GM23338 (cell line): ENCODE measurements around the gene PDE4D.
"Not testable (repeated sequence)": the region's sequence is repeated elsewhere in the genome, so short reads cannot be mapped to it uniquely, and the experiment has no call there.

Source experiments
- CREB1 ChIP-seq: fragments of 250-450 bp; sonication (Bioruptor Pico); IDR thresholded peaks from 2 replicates; pipeline ENCODE4 v1.5.0; 2020; ENCODE audit warnings: low read depth, mild to moderate bottlenecking, moderate library complexity
- CTCF ChIP-seq, 2 experiments: fragments of 200-600 bp in 1 of 2; sonication (generic) in 1 of 2; conservative IDR thresholded peaks; 2 replicates each; pipeline versions ENCODE4 v1.5.1 to v1.6.1; 2016 to 2017; ENCODE audit warnings: antibody characterized with exemption in 2 of 2, low read depth in 2 of 2, mild to moderate bottlenecking in 2 of 2, moderate library complexity in 1 of 2
- EZH2 ChIP-seq: fragments of 200-600 bp; sonication (generic); IDR thresholded peaks from one replicate; pipeline ENCODE4 v1.8.0; 2017; ENCODE audit warnings: antibody characterized with exemption, mild to moderate bottlenecking, low read depth; ENCODE audit not compliant: unreplicated experiment
- EZH2phosphoT487 ChIP-seq: fragments of 200-600 bp; sonication (generic); IDR thresholded peaks from one replicate; pipeline ENCODE4 v1.8.1; 2018; ENCODE audit warnings: antibody characterized with exemption; ENCODE audit not compliant: unreplicated experiment
- POLR2AphosphoS5 ChIP-seq: IDR thresholded peaks from 2 replicates; pipeline ENCODE4 v1.6.1; 2016; ENCODE audit warnings: antibody characterized with exemption, low read depth
- REST ChIP-seq: IDR thresholded peaks from one replicate; pipeline ENCODE4 v1.6.1; 2018; ENCODE audit warnings: antibody characterized with exemption; ENCODE audit not compliant: unreplicated experiment
- STAT1 ChIP-seq: IDR thresholded peaks from one replicate; pipeline ENCODE4 v1.6.1; 2016; ENCODE audit warnings: antibody characterized with exemption; ENCODE audit not compliant: unreplicated experiment
- TF ChIP-seq, protein P1 (sequence below): IDR thresholded peaks from 2 replicates; pipeline ENCODE4 v1.6.1; 2016; ENCODE audit warnings: antibody characterized with exemption

GRCh38 chr5:59302509-59302908 lies 591.0 kb downstream of the PDE4D start:
- TF ChIP-seq CTCF (conservative IDR thresholded peaks at IDR 0.05; ENCODE audit: low read depth in 2 of 2); STAT1; EZH2phosphoT487; POLR2AphosphoS5; REST; EZH2; CREB1 (CRISPR knock-in tag): not testable (repeated sequence)
- TF ChIP-seq, protein P1, sequence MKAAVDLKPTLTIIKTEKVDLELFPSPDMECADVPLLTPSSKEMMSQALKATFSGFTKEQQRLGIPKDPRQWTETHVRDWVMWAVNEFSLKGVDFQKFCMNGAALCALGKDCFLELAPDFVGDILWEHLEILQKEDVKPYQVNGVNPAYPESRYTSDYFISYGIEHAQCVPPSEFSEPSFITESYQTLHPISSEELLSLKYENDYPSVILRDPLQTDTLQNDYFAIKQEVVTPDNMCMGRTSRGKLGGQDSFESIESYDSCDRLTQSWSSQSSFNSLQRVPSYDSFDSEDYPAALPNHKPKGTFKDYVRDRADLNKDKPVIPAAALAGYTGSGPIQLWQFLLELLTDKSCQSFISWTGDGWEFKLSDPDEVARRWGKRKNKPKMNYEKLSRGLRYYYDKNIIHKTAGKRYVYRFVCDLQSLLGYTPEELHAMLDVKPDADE = not testable (repeated sequence)
